Vagina (tissue), 2 donors: Measurements from ENCODE around the gene GOLT1B.

Experiments
- CTCF ChIP-seq, 3 experiments: fragments of 450-650 bp in 2 of 3; fragments of 200-600 bp in 1 of 3; sonication (generic) in 1 of 3; IDR thresholded peaks; one replicate each; pipeline ENCODE4 v1.5.1; 2017 to 2019; ENCODE audit warnings: antibody characterized with exemption in 3 of 3, mild to moderate bottlenecking in 2 of 3, moderate library complexity in 2 of 3
- POLR2A ChIP-seq, 2 donors: fragments of 450-650 bp; IDR thresholded peaks; one replicate each; pipeline ENCODE4 v1.6.1; 2017; ENCODE audit warnings: antibody characterized with exemption in 2 of 2, mild to moderate bottlenecking in 2 of 2, moderate library complexity in 2 of 2
- POLR2AphosphoS5 ChIP-seq, 2 donors: sonication (generic); formaldehyde crosslinking; IDR thresholded peaks; one replicate each; pipeline ENCODE4 v1.9.0; 2017; ENCODE audit warnings: antibody characterized with exemption in 2 of 2, mild to moderate bottlenecking in 2 of 2, low read depth in 1 of 2; ENCODE audit not compliant: insufficient read depth in 1 of 2

GRCh38 chr12:21539797-21540196, 38.2 kb downstream of the GOLT1B start:
- TF ChIP-seq CTCF (IDR thresholded peaks at IDR 0.05) (no peak), POLR2A (IDR thresholded peaks at IDR 0.05) (no peak), POLR2AphosphoS5 (IDR thresholded peaks at IDR 0.05; ENCODE audit: insufficient read depth in 1 of 2, low read depth in 1 of 2) (no peak)
